ENCODE results near the gene TANGO6. TPM values are rescaled to one million over a fixed set of nuclear protein-coding genes. Genes with fewer than 3 reads are reported as not detected.

Gene TANGO6
- total and polyA plus RNA-seq, 3 donors from 2014 or later = 23.1 to 41.3 (median 39.4) TPM

DNA sequence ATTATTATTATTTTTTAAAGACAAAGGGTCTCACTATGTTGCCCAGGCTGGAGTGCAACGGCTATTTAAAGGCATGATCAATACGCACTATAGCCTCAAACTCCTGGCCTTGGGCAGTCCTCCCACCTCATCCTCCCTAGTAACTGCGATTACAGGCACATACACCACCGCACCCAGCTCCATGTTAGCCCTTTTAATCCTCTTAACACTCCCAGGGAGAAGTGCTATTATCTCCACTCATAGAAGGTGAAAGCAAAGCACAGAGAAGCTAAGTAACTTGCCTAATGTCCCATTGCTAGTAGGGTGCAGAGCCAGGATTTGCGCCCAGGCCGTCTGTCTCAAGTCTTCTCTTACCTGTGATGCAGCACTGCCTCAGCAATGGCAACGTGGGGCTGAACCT is 267.1 kb downstream of the TANGO6 start:
- intact Hi-C loops (cut with DNase I; ENCODE audit: low total_unique reads) = loop anchor here (10.0 kb wide), 1 partner anchor 256 kb away; no protein-coding TSS in a partner anchor
- WGBS, 2 donors = 87 to 90% methylated on average over 7 of the region's 7 CpGs
- Histone ChIP-seq H3K27me3 (no peaks in the 10 kb centered on the region), H3K36me3 (ENCODE audit: low read depth, missing control alignments) (no peaks in the 10 kb centered on the region), H3K4me1 (peaks cover 18% of the 10 kb centered on the region), H3K9me3 (no peaks in the 10 kb centered on the region), H3K27ac (no peak overlapping the region), H3K4me3 (no peak overlapping the region)
- DNase-seq = no peak
- no peak for TF ChIP-seq POLR2A (IDR thresholded peaks at IDR 0.05)
- TF ChIP-seq, protein P1, sequence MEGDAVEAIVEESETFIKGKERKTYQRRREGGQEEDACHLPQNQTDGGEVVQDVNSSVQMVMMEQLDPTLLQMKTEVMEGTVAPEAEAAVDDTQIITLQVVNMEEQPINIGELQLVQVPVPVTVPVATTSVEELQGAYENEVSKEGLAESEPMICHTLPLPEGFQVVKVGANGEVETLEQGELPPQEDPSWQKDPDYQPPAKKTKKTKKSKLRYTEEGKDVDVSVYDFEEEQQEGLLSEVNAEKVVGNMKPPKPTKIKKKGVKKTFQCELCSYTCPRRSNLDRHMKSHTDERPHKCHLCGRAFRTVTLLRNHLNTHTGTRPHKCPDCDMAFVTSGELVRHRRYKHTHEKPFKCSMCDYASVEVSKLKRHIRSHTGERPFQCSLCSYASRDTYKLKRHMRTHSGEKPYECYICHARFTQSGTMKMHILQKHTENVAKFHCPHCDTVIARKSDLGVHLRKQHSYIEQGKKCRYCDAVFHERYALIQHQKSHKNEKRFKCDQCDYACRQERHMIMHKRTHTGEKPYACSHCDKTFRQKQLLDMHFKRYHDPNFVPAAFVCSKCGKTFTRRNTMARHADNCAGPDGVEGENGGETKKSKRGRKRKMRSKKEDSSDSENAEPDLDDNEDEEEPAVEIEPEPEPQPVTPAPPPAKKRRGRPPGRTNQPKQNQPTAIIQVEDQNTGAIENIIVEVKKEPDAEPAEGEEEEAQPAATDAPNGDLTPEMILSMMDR (IDR thresholded peaks at IDR 0.05) = no peak

DNA sequence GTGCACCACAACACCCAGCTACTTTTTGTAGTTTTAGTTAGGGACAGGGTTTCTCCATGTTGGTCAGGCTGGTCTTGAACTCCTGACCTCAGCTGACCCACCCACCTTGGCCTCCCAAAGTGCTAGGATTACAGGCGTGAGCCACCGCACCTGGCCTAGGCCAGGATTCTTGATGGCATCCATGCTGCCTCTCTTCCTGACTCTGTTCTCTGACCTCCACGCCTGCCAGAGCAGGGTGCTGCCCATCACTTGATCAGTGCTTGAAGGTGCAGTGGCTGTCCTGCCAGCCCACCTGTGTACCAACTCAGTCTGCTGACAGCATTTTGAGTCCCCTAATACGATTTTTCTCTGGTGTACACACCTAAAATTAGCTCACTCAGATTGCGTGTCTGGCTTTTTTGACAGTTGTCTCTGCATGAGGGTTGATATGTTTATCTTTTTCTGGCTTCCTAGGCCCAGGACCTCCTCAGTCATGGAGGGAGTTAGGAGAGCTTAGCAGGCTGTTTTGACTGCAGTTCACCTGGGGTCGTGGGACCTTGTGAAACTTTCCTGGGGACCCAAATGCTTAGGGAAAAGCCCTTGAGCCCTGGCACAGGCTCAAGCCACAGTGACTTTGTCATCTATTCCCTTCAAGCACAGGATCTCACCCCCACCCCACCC is 268.0 kb downstream of the TANGO6 start:
- Histone ChIP-seq H3K4me1 (peaks cover 17% of the 10 kb centered on the region), H3K4me3 (no peak overlapping the region), H3K9me3 (no peaks in the 10 kb centered on the region), H3K27me3 (no peaks in the 10 kb centered on the region), H3K27ac (no peak overlapping the region), H3K36me3 (ENCODE audit: low read depth, missing control alignments) (no peaks in the 10 kb centered on the region)
- DNase-seq = no peak
- intact Hi-C loops (cut with DNase I; ENCODE audit: low total_unique reads) = loop anchor here (10.0 kb wide), 1 partner anchor 257 kb away; no protein-coding TSS in a partner anchor
- TF ChIP-seq, protein P1 (IDR thresholded peaks at IDR 0.05) = no peak
- WGBS, 2 donors = 85 to 86% methylated on average over 6 of the region's 6 CpGs

DNA sequence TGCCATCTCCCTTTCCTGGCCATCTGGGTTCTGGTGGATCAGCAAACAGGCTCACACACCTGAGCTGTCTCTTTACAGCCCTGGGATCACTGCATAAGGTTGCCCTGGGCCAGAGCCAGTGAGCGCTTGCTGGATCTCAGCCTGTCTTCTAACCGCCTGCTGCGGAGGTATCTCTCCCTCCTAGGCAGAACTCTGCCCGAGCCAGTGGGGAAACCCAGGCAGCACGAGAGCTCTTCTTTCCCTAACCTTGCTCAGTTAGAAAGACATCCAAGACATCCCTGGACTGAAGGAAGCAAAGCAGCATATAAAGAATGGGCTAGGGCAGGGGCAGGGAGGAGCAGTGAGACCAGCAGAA is 268.5 kb downstream of the TANGO6 start:
- no peaks in the 10 kb centered on the region for H3K36me3 ChIP-seq (ENCODE audit: low read depth, missing control alignments)
- no peaks in the 10 kb centered on the region for H3K9me3 ChIP-seq
- no peaks in the 10 kb centered on the region for H3K27me3 ChIP-seq
- intact Hi-C loops (cut with DNase I; ENCODE audit: low total_unique reads) = loop anchor here (10.0 kb wide), 1 partner anchor 257 kb away; no protein-coding TSS in a partner anchor
- H3K27ac ChIP-seq = no peak overlapping the region
- WGBS, 2 donors = 65 to 93% methylated on average over 5 of the region's 5 CpGs
- H3K4me3 ChIP-seq = no peak overlapping the region
- DNase-seq = no peak
- no peak for TF ChIP-seq POLR2A (IDR thresholded peaks at IDR 0.05)
- TF ChIP-seq, protein P1 (IDR thresholded peaks at IDR 0.05) = no peak
- peaks cover 13% of the 10 kb centered on the region for H3K4me1 ChIP-seq

DNA sequence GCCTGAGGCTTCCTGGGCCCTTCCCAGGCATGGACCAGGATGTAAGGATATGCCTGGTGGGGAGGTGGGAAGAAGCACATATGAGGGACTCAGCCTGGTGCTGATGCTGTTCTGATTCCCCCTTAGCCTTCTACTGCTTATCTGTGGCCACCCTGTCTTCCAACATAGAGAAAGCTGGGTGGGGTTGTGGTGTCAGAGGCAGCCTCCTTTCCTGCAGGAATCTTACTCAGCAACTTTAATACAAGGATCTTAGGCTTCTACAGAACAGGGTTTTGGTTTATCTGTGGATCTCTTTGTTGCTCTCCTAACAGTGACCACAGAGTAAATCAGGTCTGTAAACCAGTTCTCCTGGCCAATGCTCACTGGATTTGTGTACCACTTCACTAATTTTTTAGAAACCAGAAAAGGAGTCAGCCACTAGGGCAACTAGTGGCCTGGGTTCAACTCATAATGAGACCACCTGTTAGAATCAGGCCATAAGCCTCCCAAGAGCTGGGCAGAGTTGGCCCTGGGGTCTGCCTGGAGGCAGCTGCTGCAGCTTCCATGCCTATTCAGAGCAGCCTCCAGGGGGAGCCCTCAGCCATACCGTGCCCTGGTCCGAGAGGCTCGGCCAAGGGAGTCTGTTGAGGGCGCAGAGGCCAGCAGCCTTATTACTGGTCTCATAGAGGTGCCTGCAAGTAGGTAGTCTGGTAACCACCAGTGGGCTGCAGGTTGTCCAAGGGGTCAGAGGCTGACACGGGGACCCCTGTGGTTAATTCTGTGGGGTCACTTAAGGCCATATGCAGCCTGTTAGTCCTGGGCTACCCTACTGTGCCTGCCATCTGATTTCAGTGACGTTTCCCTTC is 269.2 kb downstream of the TANGO6 start:
- 63 to 73% methylated on average over 6 of the region's 6 CpGs for WGBS, 2 donors
- no peak for TF ChIP-seq POLR2A (IDR thresholded peaks at IDR 0.05)
- TF ChIP-seq, protein P1 (IDR thresholded peaks at IDR 0.05) = peak in 2 of 3 experiments; percentile 51 to 66
- Histone ChIP-seq H3K4me1 (peaks cover 6% of the 10 kb centered on the region), H3K36me3 (ENCODE audit: low read depth, missing control alignments) (no peaks in the 10 kb centered on the region), H3K9me3 (no peaks in the 10 kb centered on the region), H3K4me3 (no peak overlapping the region), H3K27me3 (no peaks in the 10 kb centered on the region), H3K27ac (no peak overlapping the region)
- peak; percentile 77 for DNase-seq
- intact Hi-C loops (cut with DNase I; ENCODE audit: low total_unique reads) = loop anchor here (10.0 kb wide), 1 partner anchor 258 kb away; no protein-coding TSS in a partner anchor
